A549 (cell line): ENCODE measurements around the gene FASTK. TPM values are rescaled to one million over a fixed set of nuclear protein-coding genes. Genes with fewer than 3 reads are reported as not detected.

Source experiments
- ATAC-seq, 2 experiments: fragments of 200-7000 bp in 1 of 2; fragments of >200 bp in 1 of 2; cut with Nextera tagmentation in 1 of 2; cut with Tn5 transposase in 1 of 2; 3 replicates each; pipeline versions ENCODE4 v1.8.0 to v1.9.1; 2018 to 2020; ENCODE audit warnings: mild to moderate bottlenecking in 1 of 2, moderate library complexity in 1 of 2
- CTCF ChIA-PET: fragments of 300-600 bp; sonication (Branson Sonifier 250); formaldehyde crosslinking; extraction: SDS; loops from one replicate; lab custom pipeline; 2021; ENCODE audit warnings: antibody characterized with exemption, inconsistent platforms; lab: Yijun Ruan, JAX
- POLR2A ChIA-PET: fragments of 350-600 bp; formaldehyde crosslinking; extraction: SDS; loops from one replicate; lab custom pipeline; 2021; ENCODE audit warnings: antibody characterized with exemption, inconsistent platforms; lab: Yijun Ruan, JAX
- DNase-seq, 2 experiments: peaks; one replicate each; pipeline versions ENCODE4 v3.0.0 to v3.0.0-alpha.2; 2011 to 2016; ENCODE audit warnings: low read depth in 1 of 2, low spot score in 1 of 2
- FAIRE-seq: peaks from 2 replicates; lab custom pipeline; 2011; peaks lifted over from hg19 to GRCh38; lab: Jason Lieb, UNC
- H3K27ac ChIP-seq, 2 experiments: fragments of >200 bp; sonication (Bioruptor Twin); formaldehyde crosslinking; 3 replicates each; pipeline ENCODE4 v1.5.1; 2016 to 2017
- H3K4me1 ChIP-seq: fragments of >200 bp; sonication (Bioruptor Twin); formaldehyde crosslinking; 3 replicates; pipeline ENCODE4 v1.6.1; 2016
- H3K4me2 ChIP-seq: fragments of >200 bp; sonication (Bioruptor Twin); formaldehyde crosslinking; 3 replicates; pipeline ENCODE4 v1.6.1; 2016
- H3K4me3 ChIP-seq: fragments of >200 bp; sonication (Bioruptor Twin); formaldehyde crosslinking; 3 replicates; pipeline ENCODE4 v1.5.1; 2016
- H3K9me3 ChIP-seq: fragments of >200 bp; sonication (Bioruptor Twin); formaldehyde crosslinking; 3 replicates; pipeline ENCODE4 v1.6.1; 2016
- CBX8 ChIP-seq: fragments of 200-600 bp; sonication (generic); IDR thresholded peaks from 2 replicates; pipeline ENCODE4 v1.6.1; 2016
- CHD4 ChIP-seq: fragments of 200-600 bp; sonication (generic); IDR thresholded peaks from 2 replicates; pipeline ENCODE4 v1.6.1; 2016; ENCODE audit warnings: antibody characterized with exemption, mild to moderate bottlenecking, borderline replicate concordance
- EHF ChIP-seq: fragments of 250-450 bp; sonication (Bioruptor Pico); IDR thresholded peaks from 2 replicates; pipeline ENCODE4 v1.5.0; 2020; ENCODE audit warnings: mild to moderate bottlenecking
- EP300 ChIP-seq, 2 experiments: fragments of >200 bp; sonication (Bioruptor Twin); formaldehyde crosslinking; IDR thresholded peaks; 2 replicates in 1 of 2; 3 replicates in 1 of 2; pipeline ENCODE4 v1.6.1; 2016 to 2017
- HOXB13 ChIP-seq: fragments of 250-450 bp; sonication (Bioruptor Pico); IDR thresholded peaks from 2 replicates; pipeline ENCODE4 v1.5.0; 2020; ENCODE audit warnings: low read depth, mild to moderate bottlenecking, moderate library complexity
- JUN ChIP-seq, 2 experiments: fragments of >200 bp; sonication (Bioruptor Twin); formaldehyde crosslinking; IDR thresholded peaks; 2 replicates in 1 of 2; 3 replicates in 1 of 2; pipeline ENCODE4 v1.6.1; 2016 to 2017
- KDM5A ChIP-seq: fragments of 200-600 bp; sonication (generic); IDR thresholded peaks from 2 replicates; pipeline ENCODE4 v1.6.1; 2016; ENCODE audit warnings: antibody characterized with exemption, mild to moderate bottlenecking
- MAZ ChIP-seq: fragments of 150-350 bp; IDR thresholded peaks from 2 replicates; pipeline ENCODE4 v1.6.1; 2014; ENCODE audit warnings: antibody characterized with exemption, low read depth, low read length, borderline replicate concordance
- NR3C1 ChIP-seq: fragments of >200 bp; sonication (Bioruptor Twin); formaldehyde crosslinking; IDR thresholded peaks from 3 replicates; pipeline ENCODE4 v1.6.1; 2017
- POLR2AphosphoS2 ChIP-seq: conservative IDR thresholded peaks from 2 replicates; pipeline ENCODE4 v1.6.1; 2012; ENCODE audit warnings: low read length, improper control_type of control experiment, inconsistent platforms
- RAD21 ChIP-seq, 2 experiments: fragments of >200 bp in 1 of 2; sonication (Bioruptor Twin) in 1 of 2; formaldehyde crosslinking in 1 of 2; IDR thresholded peaks in 1 of 2; conservative IDR thresholded peaks in 1 of 2; 2 replicates in 1 of 2; 3 replicates in 1 of 2; pipeline ENCODE4 v1.6.1; 2012 to 2018; ENCODE audit warnings: inconsistent platforms in 1 of 2
- RCOR1 ChIP-seq: fragments of 150-350 bp; IDR thresholded peaks from 2 replicates; pipeline ENCODE4 v1.6.1; 2014; ENCODE audit warnings: antibody characterized with exemption, low read length, low read depth
- RFX5 ChIP-seq: fragments of 450-650 bp; IDR thresholded peaks from 2 replicates; pipeline ENCODE4 v1.7.1; 2014; ENCODE audit warnings: antibody characterized with exemption, mild to moderate bottlenecking, moderate library complexity
- RNF2 ChIP-seq: fragments of 200-600 bp; sonication (generic); IDR thresholded peaks from 2 replicates; pipeline ENCODE4 v1.6.1; 2016; ENCODE audit warnings: low read depth, mild to moderate bottlenecking, antibody characterized with exemption, moderate library complexity, borderline replicate concordance
- SMC3 ChIP-seq: fragments of >200 bp; sonication (Bioruptor Twin); formaldehyde crosslinking; IDR thresholded peaks from 3 replicates; pipeline ENCODE4 v1.6.1; 2018; ENCODE audit warnings: inconsistent platforms
- ZC3H11A ChIP-seq: fragments of 450-650 bp; IDR thresholded peaks from 2 replicates; pipeline ENCODE4 v1.6.1; 2014; ENCODE audit warnings: antibody characterized with exemption, mild to moderate bottlenecking
- ZFP36 ChIP-seq: fragments of 450-650 bp; IDR thresholded peaks from 2 replicates; pipeline ENCODE4 v1.6.1; 2014; ENCODE audit warnings: borderline replicate concordance; ENCODE audit not compliant: partially characterized antibody
- WGBS: methylation state at CpG from one replicate; pipeline ENCODE4 v1.1.6; 2017; ENCODE audit errors: missing lambda C conversion rate; 5-methylcytosine and 5-hydroxymethylcytosine counted together
- polyA plus RNA-seq, 4 experiments: library from polyadenylated mRNA; depleted of rRNA in 3 of 4; stranded (reverse); fragments of >200 nt; fragmentation: RNase III in 1 of 4; extraction: RNeasy Plus Mini Kit Qiagen cat#74134 plus additional on column Dnase treatment in 1 of 4; gene quantifications; 2 replicates in 3 of 4; 3 replicates in 1 of 4; pipeline ENCODE4 v1.2.3, GENCODE V29; 2011 to 2017
- TF ChIP-seq, protein P1 (sequence below): fragments of 450-650 bp; IDR thresholded peaks from 2 replicates; pipeline ENCODE4 v1.6.1; 2014; ENCODE audit warnings: antibody characterized with exemption
- TF ChIP-seq, protein P2 (sequence below): fragments of 200-600 bp; sonication (generic); IDR thresholded peaks from 2 replicates; pipeline ENCODE4 v1.6.1; 2016; ENCODE audit warnings: antibody characterized with exemption, mild to moderate bottlenecking, moderate library complexity
- TF ChIP-seq, protein P3 (sequence below): fragments of 250-450 bp; sonication (Bioruptor Pico); IDR thresholded peaks from 2 replicates; pipeline ENCODE4 v1.5.0; 2020; ENCODE audit warnings: low read depth, mild to moderate bottlenecking, moderate library complexity
- TF ChIP-seq, protein P4 (sequence below): IDR thresholded peaks from 2 replicates; pipeline ENCODE4 v1.6.1; 2012

Gene FASTK
- polyA plus RNA-seq, 2 of the 4 experiments (the other 2 are of a cell fraction): 38.5 to 72.4 TPM

DNA sequence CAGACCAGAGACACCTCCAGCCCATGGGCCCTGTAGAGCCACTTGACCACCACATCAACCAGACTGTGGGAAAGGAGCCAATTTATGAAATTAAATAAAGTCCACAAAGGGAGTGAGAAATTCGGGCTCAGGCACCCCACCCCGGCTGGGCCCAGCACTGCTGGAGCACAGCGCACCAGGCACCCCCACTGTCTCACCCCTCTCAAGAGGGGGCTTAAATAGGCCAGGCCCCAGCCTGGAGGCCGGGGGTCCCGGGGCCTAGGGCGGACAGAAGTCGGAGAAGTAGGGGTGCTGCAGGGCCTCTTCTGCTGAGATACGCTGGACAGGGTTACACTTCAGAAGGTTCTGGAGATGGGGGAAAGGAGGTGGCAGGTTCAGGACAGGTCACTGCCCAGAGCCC, 26.9 kb downstream of the FASTK start:
- ATAC-seq: no peak
- WGBS: 76% methylated on average over 8 of the region's 8 CpGs
- no peaks in the 10 kb centered on the region for H3K9me3 ChIP-seq
- H3K27ac ChIP-seq: no peak overlapping the region
- H3K4me3 ChIP-seq: no peak overlapping the region
- no peak for DNase-seq
- no peak for TF ChIP-seq RAD21 (conservative IDR thresholded peaks at IDR 0.05 in 1 of 2, IDR thresholded peaks at IDR 0.05 in 1 of 2)
- TF ChIP-seq JUN (IDR thresholded peaks at IDR 0.05): no peak
- TF ChIP-seq NR3C1: no peak
- no peak for TF ChIP-seq RCOR1
- TF ChIP-seq MAZ: no peak
- no peak for FAIRE-seq
- ChIA-PET CTCF (interaction anchor here (0.9 kb wide), 1 partner anchor 58 kb away, joined by 3 read pairs; no protein-coding TSS in a partner anchor), POLR2A (no interaction called here)
- no peak overlapping the region for H3K4me2 ChIP-seq
- peaks cover 11% of the 10 kb centered on the region for H3K4me1 ChIP-seq

DNA sequence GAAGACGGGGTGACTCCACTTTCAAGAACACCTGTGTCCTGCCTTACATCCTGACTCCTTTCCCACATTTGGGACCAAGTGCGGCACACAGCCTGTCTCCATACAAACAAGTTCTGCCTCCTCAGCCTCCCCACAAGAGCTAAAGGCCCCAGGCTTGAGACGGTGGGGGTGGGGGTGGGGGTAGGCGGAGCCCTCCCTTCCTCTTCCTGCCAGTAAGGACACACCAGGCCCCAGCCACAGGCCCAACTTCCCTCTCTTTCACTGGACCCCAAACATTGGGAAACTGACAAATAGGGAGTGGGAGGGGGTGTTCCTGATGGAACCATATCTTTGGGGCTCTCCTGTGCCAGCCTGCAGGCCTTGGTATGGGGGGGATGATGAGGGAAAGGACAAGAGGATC, 27.5 kb downstream of the FASTK start:
- ChIA-PET CTCF (interaction anchor here (0.9 to 1.5 kb wide), 3 partner anchors 10 to 24 kb away, joined by 3 to 8 read pairs (median 5); partner anchors contain the start of gene ABCB8), POLR2A (no interaction called here)
- ATAC-seq (no peak), DNase-seq (no peak), FAIRE-seq (no peak)
- peaks cover 7% of the 10 kb centered on the region; the same call in 1 of the 3 replicates for H3K4me1 ChIP-seq
- no peak overlapping the region for H3K4me2 ChIP-seq
- no peak overlapping the region for H3K27ac ChIP-seq
- no peaks in the 10 kb centered on the region for H3K9me3 ChIP-seq
- TF ChIP-seq SMC3 (no peak), NR3C1 (no peak), ZFP36 (no peak), EHF (no peak), RFX5 (no peak), MAZ (no peak), POLR2AphosphoS2 (no peak), HOXB13 (no peak), ZC3H11A (no peak), CHD4 (no peak), KDM5A (no peak), RNF2 (no peak), CBX8 (no peak), EP300 (IDR thresholded peaks at IDR 0.05) (no peak)
- TF ChIP-seq, protein P1, sequence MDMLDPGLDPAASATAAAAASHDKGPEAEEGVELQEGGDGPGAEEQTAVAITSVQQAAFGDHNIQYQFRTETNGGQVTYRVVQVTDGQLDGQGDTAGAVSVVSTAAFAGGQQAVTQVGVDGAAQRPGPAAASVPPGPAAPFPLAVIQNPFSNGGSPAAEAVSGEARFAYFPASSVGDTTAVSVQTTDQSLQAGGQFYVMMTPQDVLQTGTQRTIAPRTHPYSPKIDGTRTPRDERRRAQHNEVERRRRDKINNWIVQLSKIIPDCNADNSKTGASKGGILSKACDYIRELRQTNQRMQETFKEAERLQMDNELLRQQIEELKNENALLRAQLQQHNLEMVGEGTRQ: no peak
- TF ChIP-seq, protein P2, sequence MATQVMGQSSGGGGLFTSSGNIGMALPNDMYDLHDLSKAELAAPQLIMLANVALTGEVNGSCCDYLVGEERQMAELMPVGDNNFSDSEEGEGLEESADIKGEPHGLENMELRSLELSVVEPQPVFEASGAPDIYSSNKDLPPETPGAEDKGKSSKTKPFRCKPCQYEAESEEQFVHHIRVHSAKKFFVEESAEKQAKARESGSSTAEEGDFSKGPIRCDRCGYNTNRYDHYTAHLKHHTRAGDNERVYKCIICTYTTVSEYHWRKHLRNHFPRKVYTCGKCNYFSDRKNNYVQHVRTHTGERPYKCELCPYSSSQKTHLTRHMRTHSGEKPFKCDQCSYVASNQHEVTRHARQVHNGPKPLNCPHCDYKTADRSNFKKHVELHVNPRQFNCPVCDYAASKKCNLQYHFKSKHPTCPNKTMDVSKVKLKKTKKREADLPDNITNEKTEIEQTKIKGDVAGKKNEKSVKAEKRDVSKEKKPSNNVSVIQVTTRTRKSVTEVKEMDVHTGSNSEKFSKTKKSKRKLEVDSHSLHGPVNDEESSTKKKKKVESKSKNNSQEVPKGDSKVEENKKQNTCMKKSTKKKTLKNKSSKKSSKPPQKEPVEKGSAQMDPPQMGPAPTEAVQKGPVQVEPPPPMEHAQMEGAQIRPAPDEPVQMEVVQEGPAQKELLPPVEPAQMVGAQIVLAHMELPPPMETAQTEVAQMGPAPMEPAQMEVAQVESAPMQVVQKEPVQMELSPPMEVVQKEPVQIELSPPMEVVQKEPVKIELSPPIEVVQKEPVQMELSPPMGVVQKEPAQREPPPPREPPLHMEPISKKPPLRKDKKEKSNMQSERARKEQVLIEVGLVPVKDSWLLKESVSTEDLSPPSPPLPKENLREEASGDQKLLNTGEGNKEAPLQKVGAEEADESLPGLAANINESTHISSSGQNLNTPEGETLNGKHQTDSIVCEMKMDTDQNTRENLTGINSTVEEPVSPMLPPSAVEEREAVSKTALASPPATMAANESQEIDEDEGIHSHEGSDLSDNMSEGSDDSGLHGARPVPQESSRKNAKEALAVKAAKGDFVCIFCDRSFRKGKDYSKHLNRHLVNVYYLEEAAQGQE: no peak
- TF ChIP-seq, protein P3, sequence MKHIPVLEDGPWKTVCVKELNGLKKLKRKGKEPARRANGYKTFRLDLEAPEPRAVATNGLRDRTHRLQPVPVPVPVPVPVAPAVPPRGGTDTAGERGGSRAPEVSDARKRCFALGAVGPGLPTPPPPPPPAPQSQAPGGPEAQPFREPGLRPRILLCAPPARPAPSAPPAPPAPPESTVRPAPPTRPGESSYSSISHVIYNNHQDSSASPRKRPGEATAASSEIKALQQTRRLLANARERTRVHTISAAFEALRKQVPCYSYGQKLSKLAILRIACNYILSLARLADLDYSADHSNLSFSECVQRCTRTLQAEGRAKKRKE (CRISPR knock-in tag): no peak
- TF ChIP-seq, protein P4, sequence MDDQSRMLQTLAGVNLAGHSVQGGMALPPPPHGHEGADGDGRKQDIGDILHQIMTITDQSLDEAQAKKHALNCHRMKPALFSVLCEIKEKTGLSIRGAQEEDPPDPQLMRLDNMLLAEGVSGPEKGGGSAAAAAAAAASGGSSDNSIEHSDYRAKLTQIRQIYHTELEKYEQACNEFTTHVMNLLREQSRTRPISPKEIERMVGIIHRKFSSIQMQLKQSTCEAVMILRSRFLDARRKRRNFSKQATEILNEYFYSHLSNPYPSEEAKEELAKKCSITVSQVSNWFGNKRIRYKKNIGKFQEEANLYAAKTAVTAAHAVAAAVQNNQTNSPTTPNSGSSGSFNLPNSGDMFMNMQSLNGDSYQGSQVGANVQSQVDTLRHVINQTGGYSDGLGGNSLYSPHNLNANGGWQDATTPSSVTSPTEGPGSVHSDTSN: no peak
- WGBS: 74% methylated on average over 4 of the region's 4 CpGs
- no peak overlapping the region for H3K4me3 ChIP-seq
